ENCODE results near the gene GIMAP8.
A peak's percentile ranks its signal among the peaks of the same experiment; 100 is the strongest.

The GIMAP8 gene

DNA sequence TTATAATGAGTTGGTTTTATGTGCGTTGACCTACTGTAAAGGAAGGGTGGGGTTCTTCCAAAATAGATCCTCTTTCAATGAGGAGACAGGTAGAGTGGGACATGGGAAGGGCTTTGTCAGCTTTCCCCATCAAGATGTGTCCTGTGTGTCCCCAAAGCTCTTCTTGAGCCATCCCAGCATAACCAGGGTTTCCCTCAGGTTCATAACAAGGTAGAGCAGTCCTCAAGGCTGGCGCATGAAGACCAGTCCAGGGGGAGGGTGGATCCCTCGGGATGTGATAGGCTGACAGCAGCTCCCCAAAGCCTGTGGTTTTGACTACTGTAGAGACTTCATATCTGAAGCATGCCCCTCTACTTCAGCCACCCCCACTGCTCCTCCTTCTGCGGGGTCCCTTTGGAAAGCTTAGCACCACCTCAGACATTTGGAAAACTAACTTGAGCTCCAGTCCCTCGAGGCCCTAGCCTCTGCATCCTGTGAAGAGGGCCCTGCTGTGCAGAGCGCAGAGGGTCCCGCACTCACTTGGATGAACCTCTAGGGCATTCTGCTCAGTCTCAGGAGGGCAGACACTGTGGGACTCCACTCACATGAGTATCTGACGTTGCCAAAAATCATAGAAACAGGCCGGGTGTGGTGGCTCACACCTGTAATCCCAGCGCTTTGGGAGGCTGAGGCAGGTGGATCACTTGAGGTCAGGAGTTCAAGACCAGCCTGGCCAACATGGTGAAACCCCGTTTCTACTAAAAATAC lies 1.1 kb upstream of the GIMAP8 start:
- Histone ChIP-seq H3K9ac (no peak overlapping the region), H3K79me2 (ENCODE audit: insufficient read depth, low read depth) (no peaks in the 10 kb centered on the region), H3K36me3 (ENCODE audit: insufficient read depth) (no peaks in the 10 kb centered on the region), H3K4me1 (ENCODE audit: low read depth, poor library complexity, severe bottlenecking) (peaks cover 31% of the 10 kb centered on the region), H3K4me3 (IDR thresholded peaks at IDR 0.05; ENCODE audit: insufficient read depth, low read depth, low read length) (no peak overlapping the region), H2AFZ (ENCODE audit: low read depth) (peak overlapping the region; percentile 63), H3K27me3 (ENCODE audit: insufficient read depth, low read depth) (no peaks in the 10 kb centered on the region), H3K4me2 (peak overlapping the region; percentile 3), H3K27ac (no peak overlapping the region), H4K20me1 (ENCODE audit: insufficient read depth) (no peaks in the 10 kb centered on the region)
- TF ChIP-seq, protein P1, sequence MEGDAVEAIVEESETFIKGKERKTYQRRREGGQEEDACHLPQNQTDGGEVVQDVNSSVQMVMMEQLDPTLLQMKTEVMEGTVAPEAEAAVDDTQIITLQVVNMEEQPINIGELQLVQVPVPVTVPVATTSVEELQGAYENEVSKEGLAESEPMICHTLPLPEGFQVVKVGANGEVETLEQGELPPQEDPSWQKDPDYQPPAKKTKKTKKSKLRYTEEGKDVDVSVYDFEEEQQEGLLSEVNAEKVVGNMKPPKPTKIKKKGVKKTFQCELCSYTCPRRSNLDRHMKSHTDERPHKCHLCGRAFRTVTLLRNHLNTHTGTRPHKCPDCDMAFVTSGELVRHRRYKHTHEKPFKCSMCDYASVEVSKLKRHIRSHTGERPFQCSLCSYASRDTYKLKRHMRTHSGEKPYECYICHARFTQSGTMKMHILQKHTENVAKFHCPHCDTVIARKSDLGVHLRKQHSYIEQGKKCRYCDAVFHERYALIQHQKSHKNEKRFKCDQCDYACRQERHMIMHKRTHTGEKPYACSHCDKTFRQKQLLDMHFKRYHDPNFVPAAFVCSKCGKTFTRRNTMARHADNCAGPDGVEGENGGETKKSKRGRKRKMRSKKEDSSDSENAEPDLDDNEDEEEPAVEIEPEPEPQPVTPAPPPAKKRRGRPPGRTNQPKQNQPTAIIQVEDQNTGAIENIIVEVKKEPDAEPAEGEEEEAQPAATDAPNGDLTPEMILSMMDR (conservative IDR thresholded peaks at IDR 0.05; ENCODE audit: low read depth, low read length), result no peak

DNA sequence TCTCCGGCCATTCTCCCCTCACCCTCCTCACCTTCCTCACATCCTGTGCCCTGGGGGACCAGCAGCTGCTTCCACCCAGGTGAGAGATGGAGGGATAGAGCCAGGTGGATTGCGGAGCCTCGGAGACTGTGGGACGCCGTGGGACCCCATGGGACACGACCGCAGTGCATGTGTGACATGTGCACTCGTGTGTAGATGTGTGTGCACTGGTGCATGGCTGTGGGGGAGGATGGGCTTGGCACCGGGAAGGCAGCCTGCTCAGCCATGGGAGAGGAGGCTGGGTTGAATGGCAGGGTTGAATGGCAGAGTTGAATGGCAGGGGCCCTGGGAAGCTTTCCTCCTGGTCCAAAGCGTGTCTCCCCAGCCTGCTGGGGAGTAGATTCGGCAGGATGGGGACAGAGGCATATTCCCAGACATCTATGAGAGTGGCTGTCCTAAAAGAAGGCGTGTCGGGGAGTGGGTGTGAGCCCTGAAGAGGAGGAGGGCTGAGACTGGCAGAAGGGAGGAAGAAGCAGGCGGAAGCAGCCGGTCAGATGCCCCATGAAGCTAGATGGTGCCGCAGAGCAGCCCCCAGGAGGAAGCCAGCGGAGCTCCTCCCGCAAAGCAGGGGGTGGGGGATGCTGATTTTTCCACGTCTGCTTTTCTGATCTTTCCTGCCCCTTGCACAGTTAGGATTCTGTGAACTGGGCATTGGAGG lies 815 bp downstream of the GIMAP8 start:
- Histone ChIP-seq H4K20me1 (ENCODE audit: insufficient read depth) (no peaks in the 10 kb centered on the region), H3K4me1 (ENCODE audit: low read depth, poor library complexity, severe bottlenecking) (peaks cover 25% of the 10 kb centered on the region), H3K36me3 (ENCODE audit: insufficient read depth) (no peaks in the 10 kb centered on the region), H2AFZ (ENCODE audit: low read depth) (no peak overlapping the region), H3K4me3 (IDR thresholded peaks at IDR 0.05; ENCODE audit: insufficient read depth, low read depth, low read length) (no peak overlapping the region), H3K9ac (no peak overlapping the region), H3K4me2 (no peak overlapping the region), H3K27me3 (ENCODE audit: insufficient read depth, low read depth) (no peaks in the 10 kb centered on the region), H3K27ac (no peak overlapping the region), H3K79me2 (ENCODE audit: insufficient read depth, low read depth) (no peaks in the 10 kb centered on the region)
- TF ChIP-seq, protein P1 (conservative IDR thresholded peaks at IDR 0.05; ENCODE audit: low read depth, low read length), result no peak

DNA sequence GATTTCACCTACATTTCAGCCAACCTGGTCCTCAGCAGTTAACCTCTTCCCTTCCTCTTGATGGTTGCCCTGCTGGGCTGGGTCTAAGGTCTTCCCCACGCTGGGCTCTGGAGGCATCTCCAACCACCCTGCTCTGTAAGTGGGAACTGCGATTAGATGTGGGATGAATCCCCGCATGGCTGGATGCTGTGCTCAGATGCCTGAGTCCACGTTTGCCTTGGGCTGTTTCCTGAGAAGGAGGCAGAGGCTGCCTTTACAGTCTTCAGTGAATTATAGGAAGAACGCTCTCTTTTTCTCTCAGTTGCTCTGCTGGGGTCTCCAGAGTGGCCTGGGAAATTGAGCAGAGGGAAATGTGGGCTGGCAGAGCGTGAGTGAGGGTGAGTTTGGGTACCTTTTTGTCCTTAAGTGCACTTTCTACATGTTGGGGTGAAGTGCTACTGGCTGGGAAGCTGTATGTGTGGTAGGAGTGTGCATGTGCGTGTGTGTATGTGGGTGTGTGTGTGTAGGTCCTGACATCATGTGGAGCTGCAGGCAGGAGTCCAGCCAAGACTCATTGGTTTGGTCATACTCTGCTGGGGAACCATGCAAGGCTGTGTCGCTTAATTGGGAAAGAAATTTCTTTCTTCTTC lies 1.5 kb downstream of the GIMAP8 start:
- H3K4me1 ChIP-seq (ENCODE audit: low read depth, poor library complexity, severe bottlenecking), result peaks cover 18% of the 10 kb centered on the region
- no peak overlapping the region for H2AFZ ChIP-seq (ENCODE audit: low read depth)
- H4K20me1 ChIP-seq (ENCODE audit: insufficient read depth), result no peaks in the 10 kb centered on the region
- H3K27me3 ChIP-seq (ENCODE audit: insufficient read depth, low read depth), result no peaks in the 10 kb centered on the region
- no peak overlapping the region for H3K4me3 ChIP-seq (IDR thresholded peaks at IDR 0.05; ENCODE audit: insufficient read depth, low read depth, low read length)
- no peak overlapping the region for H3K9ac ChIP-seq
- no peak overlapping the region for H3K4me2 ChIP-seq
- no peaks in the 10 kb centered on the region for H3K79me2 ChIP-seq (ENCODE audit: insufficient read depth, low read depth)
- no peaks in the 10 kb centered on the region for H3K36me3 ChIP-seq (ENCODE audit: insufficient read depth)
- TF ChIP-seq, protein P1 (conservative IDR thresholded peaks at IDR 0.05; ENCODE audit: low read depth, low read length), result no peak
- no peak overlapping the region for H3K27ac ChIP-seq

DNA sequence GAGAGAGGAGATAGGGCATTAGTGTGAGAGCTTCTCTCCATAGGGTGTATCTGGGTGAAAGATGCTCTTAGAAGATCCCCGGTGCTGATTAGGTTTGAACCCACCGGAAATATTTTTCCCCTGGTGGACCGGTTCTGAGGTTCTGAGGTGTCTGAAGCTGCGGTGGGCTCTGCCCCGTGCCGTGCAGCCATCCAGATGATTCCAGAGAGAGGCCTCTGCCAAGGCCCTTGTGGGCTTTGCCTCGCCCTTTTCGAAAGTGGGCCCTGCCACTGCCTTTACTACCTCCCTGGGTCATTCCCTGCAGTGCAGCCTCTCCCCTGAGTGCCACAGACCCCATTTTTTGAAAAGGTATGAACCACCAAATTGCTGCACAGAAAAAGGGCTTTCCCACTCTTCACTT lies 2.8 kb downstream of the GIMAP8 start:
- Histone ChIP-seq H3K36me3 (ENCODE audit: insufficient read depth) (no peaks in the 10 kb centered on the region), H3K9ac (no peak overlapping the region), H3K4me2 (no peak overlapping the region), H3K4me3 (IDR thresholded peaks at IDR 0.05; ENCODE audit: insufficient read depth, low read depth, low read length) (no peak overlapping the region), H3K27me3 (ENCODE audit: insufficient read depth, low read depth) (no peaks in the 10 kb centered on the region), H4K20me1 (ENCODE audit: insufficient read depth) (no peaks in the 10 kb centered on the region), H2AFZ (ENCODE audit: low read depth) (no peak overlapping the region), H3K4me1 (ENCODE audit: low read depth, poor library complexity, severe bottlenecking) (peaks cover 12% of the 10 kb centered on the region), H3K27ac (no peak overlapping the region), H3K79me2 (ENCODE audit: insufficient read depth, low read depth) (no peaks in the 10 kb centered on the region)
- TF ChIP-seq, protein P1 (conservative IDR thresholded peaks at IDR 0.05; ENCODE audit: low read depth, low read length), result no peak

Measured in KMS-11 (cell line).